HG03378 (cell line): ENCODE results near the gene PKP1.

Experiments
- ATAC-seq: cut with Tn5 transposase; IDR thresholded peaks from one replicate; pipeline ENCODE4 v1.9.1; 2021; ENCODE audit warnings: mild to moderate bottlenecking, moderate library complexity; ENCODE audit not compliant: unreplicated experiment

PKP1 gene

GRCh38 chr1:201327687-201328240, 44.5 kb downstream of the PKP1 start:
- no peak for ATAC-seq

GRCh38 chr1:201328576-201328975, 45.3 kb downstream of the PKP1 start:
- ATAC-seq = no peak

- ATAC-seq = no peak
These were observed 46.0 kb downstream of the PKP1 start for GRCh38 chr1:201329286-201329685.

GRCh38 chr1:201329801-201330200, 46.5 kb downstream of the PKP1 start:
- ATAC-seq = no peak

GRCh38 chr1:201330541-201330940, 47.2 kb downstream of the PKP1 start:
- no peak for ATAC-seq

GRCh38 chr1:201331166-201331565, 47.9 kb downstream of the PKP1 start:
- no peak for ATAC-seq

GRCh38 chr1:201332021-201332420, 48.7 kb downstream of the PKP1 start:
- no peak for ATAC-seq

GRCh38 chr1:201332616-201333335, 49.5 kb downstream of the PKP1 start:
- no peak for ATAC-seq

- no peak for ATAC-seq
These were observed 51.2 kb downstream of the PKP1 start for GRCh38 chr1:201334325-201335173.

- no peak for ATAC-seq
These were observed 52.0 kb downstream of the PKP1 start for GRCh38 chr1:201335174-201335870.

- ATAC-seq = no peak
These were observed 52.6 kb downstream of the PKP1 start for GRCh38 chr1:201335901-201336300.

- ATAC-seq = no peak
These were observed 53.6 kb downstream of the PKP1 start for GRCh38 chr1:201336711-201337450.

- ATAC-seq = no peak
These were observed 58.1 kb downstream of the PKP1 start for GRCh38 chr1:201341377-201341776.

- no peak for ATAC-seq
These were observed 61.1 kb downstream of the PKP1 start for GRCh38 chr1:201344206-201345080.

GRCh38 chr1:201345081-201345355, 61.7 kb downstream of the PKP1 start:
- ATAC-seq = no peak

GRCh38 chr1:201346337-201346939, 63.1 kb downstream of the PKP1 start:
- ATAC-seq = no peak

- no peak for ATAC-seq
These were observed 63.7 kb downstream of the PKP1 start for GRCh38 chr1:201346987-201347386.

GRCh38 chr1:201347498-201348210, 64.3 kb downstream of the PKP1 start:
- ATAC-seq = no peak

- no peak for ATAC-seq
These were observed 64.9 kb downstream of the PKP1 start for GRCh38 chr1:201348211-201348566.
